Spleen (tissue), 11 donors: ENCODE data around the gene PACS2. TPM values are rescaled to one million over a fixed set of nuclear protein-coding genes. Genes with fewer than 3 reads are reported as not detected.
"Not testable (repeated sequence)": the region's sequence is repeated elsewhere in the genome, so short reads cannot be mapped to it uniquely, and the experiment has no call there.

ENCODE experiments used
- DNase-seq: peaks from one replicate; pipeline ENCODE4 v3.0.0-alpha.2; 2020
- H3K27ac ChIP-seq, 8 donors: fragments of 200-600 bp; sonication (generic) in 7 of 8; 1 replicate in 4 of 8; 2 replicates in 4 of 8; pipeline versions ENCODE4 v1.5.0 to v1.8.0; 2016 to 2021; ENCODE audit warnings: inconsistent platforms in 4 of 8, mild to moderate bottlenecking in 4 of 8, moderate library complexity in 1 of 8
- H3K27me3 ChIP-seq, 7 donors: fragments of 200-600 bp; sonication (generic) in 6 of 7; replicated peaks in 1 of 7; 1 replicate in 4 of 7; 2 replicates in 3 of 7; pipeline versions ENCODE4 v1.5.0 to v1.8.0; 2016 to 2021; ENCODE audit warnings: inconsistent platforms in 3 of 7, mild to moderate bottlenecking in 1 of 7
- H3K36me3 ChIP-seq, 6 donors: fragments of 200-600 bp; sonication (generic) in 5 of 6; 1 replicate in 4 of 6; 2 replicates in 2 of 6; pipeline versions ENCODE4 v1.5.0 to v1.8.0; 2016 to 2021; ENCODE audit warnings: inconsistent platforms in 2 of 6
- H3K4me1 ChIP-seq, 6 donors: fragments of 200-600 bp; sonication (generic) in 5 of 6; 1 replicate in 3 of 6; 2 replicates in 3 of 6; pipeline versions ENCODE4 v1.5.0 to v1.8.0; 2016 to 2021; ENCODE audit warnings: inconsistent platforms in 3 of 6
- H3K4me3 ChIP-seq, 8 donors: fragments of 200-600 bp; sonication (generic) in 7 of 8; 1 replicate in 4 of 8; 2 replicates in 4 of 8; pipeline versions ENCODE4 v1.5.0 to v1.8.0; 2016 to 2021; ENCODE audit warnings: inconsistent platforms in 4 of 8, mild to moderate bottlenecking in 4 of 8, moderate library complexity in 2 of 8
- H3K9me3 ChIP-seq, 8 donors: fragments of 200-600 bp; sonication (generic) in 7 of 8; 1 replicate in 4 of 8; 2 replicates in 4 of 8; pipeline versions ENCODE4 v1.5.0 to v1.8.0; 2016 to 2021; ENCODE audit warnings: inconsistent platforms in 4 of 8
- POLR2A ChIP-seq, 3 donors: fragments of 450-650 bp; IDR thresholded peaks; one replicate each; pipeline ENCODE4 v1.5.1; 2017; ENCODE audit warnings: antibody characterized with exemption in 3 of 3, mild to moderate bottlenecking in 1 of 3
- POLR2AphosphoS5 ChIP-seq, 3 donors: sonication (generic); formaldehyde crosslinking; IDR thresholded peaks; one replicate each; pipeline ENCODE4 v1.5.1; 2017; ENCODE audit warnings: antibody characterized with exemption in 3 of 3
- WGBS, 5 donors: extraction: QIAGEN DNeasy Blood & Tissue Kit in 3 of 5; methylation state at CpG; one replicate each; pipeline versions ENCODE4 v1.1.5 to v1.1.7; 2013 to 2018; 5-methylcytosine and 5-hydroxymethylcytosine counted together
- intact Hi-C: fragments of 100-400 bp; cut with DNase I; formaldehyde crosslinking; loops from one replicate; pipeline ENCODE4 v1.15.0; 2023; ENCODE audit warnings: low total_unique reads
- polyA plus RNA-seq, 3 donors: library from polyadenylated mRNA; stranded (reverse); fragments of 200-250 nt; gene quantifications; one replicate each; pipeline ENCODE4 v1.2.1, GENCODE V29; 2013
- total RNA-seq, 7 donors: library from RNA; depleted of rRNA in 3 of 7; stranded (reverse); fragments of >200 nt in 3 of 7; fragmentation: NEBNext Ultra II Directional in 4 of 7; extraction: Animal tissue kit (Norgen Biotek cat#: 25700) in 4 of 7; gene quantifications; one replicate each; pipeline versions ENCODE4 v1.1.0 to v1.2.1, GENCODE V29; 2016 to 2021
- TF ChIP-seq, protein P1 (sequence below), 11 experiments: fragments of 200-600 bp in 7 of 11; fragments of 450-650 bp in 4 of 11; sonication (generic) in 4 of 11; IDR thresholded peaks in 8 of 11; conservative IDR thresholded peaks in 3 of 11; 1 replicate in 7 of 11; 2 replicates in 4 of 11; pipeline versions ENCODE4 v1.4.0 to v1.8.0; 2016 to 2021; ENCODE audit warnings: antibody characterized with exemption in 11 of 11, inconsistent platforms in 4 of 11, mild to moderate bottlenecking in 1 of 11
- donor health status: healthy with polysubstance abuse.
- donor health status: DM: no; HTN: no; CAD: no; lungs with moderate emphysema.
- donor health status: DM: no; HTN: no; CAD: no.
- donor health status: Bipolar disorder and iron deficiency.
- donor health status: healthy.
- donor health status: DM: no; HTN: no; CAD: no.
- donor health status: DM: yes; HTN: yes; CAD: no.

The PACS2 gene
- total and polyA plus RNA-seq, 10 donors, result 32.2 to 148 (median 98.7) TPM

DNA sequence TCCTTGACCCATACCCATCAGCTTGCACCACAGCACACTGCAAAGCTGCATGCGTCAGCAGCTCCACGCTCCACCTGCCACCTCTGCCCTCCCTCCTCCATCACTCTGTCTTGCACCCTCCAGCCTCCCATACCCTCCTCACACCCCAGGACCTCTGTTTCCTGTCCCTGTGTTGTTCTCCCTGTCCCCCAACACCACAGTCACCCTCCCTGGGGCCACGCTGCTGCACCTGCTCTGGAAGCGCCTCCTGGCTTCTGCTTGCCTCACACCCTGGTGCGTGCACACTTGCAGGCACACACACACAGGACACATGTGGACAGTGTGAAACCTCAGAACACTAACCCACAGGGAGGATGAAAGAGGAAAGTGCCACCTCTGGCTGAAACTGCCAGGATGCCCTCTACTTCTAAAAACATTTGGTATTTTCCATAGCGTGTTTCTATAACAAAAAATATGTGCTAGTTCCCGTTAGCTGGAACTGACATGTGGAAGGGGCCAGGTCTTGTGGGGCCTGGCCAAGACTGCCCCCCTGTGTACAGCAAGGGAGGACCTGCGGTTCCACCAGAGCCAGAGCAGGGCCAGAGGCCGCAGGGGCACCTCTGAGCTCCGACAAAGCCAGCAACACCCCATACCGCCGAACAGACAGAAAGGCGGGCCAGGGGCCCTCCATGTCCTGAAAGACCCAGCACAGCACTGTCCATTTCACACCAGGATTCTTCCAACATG lies 23.8 kb upstream of the PACS2 start:
- WGBS, 5 donors, result 39 to 48% (median 47%) methylated on average over 13 of the region's 13 CpGs
- H3K36me3 ChIP-seq, result peaks cover 0 to 5% (median 0%) of the 10 kb centered on the region in 6 donors
- peak overlapping the region in 1 of 8 donors; percentile 34 for H3K27ac ChIP-seq
- peak in 2 of 3 donors; percentile 48 for TF ChIP-seq POLR2AphosphoS5 (IDR thresholded peaks at IDR 0.05)
- no peak for TF ChIP-seq POLR2A (IDR thresholded peaks at IDR 0.05)
- TF ChIP-seq, protein P1, sequence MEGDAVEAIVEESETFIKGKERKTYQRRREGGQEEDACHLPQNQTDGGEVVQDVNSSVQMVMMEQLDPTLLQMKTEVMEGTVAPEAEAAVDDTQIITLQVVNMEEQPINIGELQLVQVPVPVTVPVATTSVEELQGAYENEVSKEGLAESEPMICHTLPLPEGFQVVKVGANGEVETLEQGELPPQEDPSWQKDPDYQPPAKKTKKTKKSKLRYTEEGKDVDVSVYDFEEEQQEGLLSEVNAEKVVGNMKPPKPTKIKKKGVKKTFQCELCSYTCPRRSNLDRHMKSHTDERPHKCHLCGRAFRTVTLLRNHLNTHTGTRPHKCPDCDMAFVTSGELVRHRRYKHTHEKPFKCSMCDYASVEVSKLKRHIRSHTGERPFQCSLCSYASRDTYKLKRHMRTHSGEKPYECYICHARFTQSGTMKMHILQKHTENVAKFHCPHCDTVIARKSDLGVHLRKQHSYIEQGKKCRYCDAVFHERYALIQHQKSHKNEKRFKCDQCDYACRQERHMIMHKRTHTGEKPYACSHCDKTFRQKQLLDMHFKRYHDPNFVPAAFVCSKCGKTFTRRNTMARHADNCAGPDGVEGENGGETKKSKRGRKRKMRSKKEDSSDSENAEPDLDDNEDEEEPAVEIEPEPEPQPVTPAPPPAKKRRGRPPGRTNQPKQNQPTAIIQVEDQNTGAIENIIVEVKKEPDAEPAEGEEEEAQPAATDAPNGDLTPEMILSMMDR (IDR thresholded peaks at IDR 0.05 in 8 of 11, conservative IDR thresholded peaks at IDR 0.05 in 3 of 11), result peak in 1 of 11 experiments; percentile 24
- no peak overlapping the region for H3K4me3 ChIP-seq
- peaks cover 25 to 66% (median 50%) of the 10 kb centered on the region in 6 donors for H3K4me1 ChIP-seq
- intact Hi-C loops, result no loop called here
- no peak for DNase-seq
- H3K9me3 ChIP-seq, result no peaks in the 10 kb centered on the region
- no peaks in the 10 kb centered on the region for H3K27me3 ChIP-seq

DNA sequence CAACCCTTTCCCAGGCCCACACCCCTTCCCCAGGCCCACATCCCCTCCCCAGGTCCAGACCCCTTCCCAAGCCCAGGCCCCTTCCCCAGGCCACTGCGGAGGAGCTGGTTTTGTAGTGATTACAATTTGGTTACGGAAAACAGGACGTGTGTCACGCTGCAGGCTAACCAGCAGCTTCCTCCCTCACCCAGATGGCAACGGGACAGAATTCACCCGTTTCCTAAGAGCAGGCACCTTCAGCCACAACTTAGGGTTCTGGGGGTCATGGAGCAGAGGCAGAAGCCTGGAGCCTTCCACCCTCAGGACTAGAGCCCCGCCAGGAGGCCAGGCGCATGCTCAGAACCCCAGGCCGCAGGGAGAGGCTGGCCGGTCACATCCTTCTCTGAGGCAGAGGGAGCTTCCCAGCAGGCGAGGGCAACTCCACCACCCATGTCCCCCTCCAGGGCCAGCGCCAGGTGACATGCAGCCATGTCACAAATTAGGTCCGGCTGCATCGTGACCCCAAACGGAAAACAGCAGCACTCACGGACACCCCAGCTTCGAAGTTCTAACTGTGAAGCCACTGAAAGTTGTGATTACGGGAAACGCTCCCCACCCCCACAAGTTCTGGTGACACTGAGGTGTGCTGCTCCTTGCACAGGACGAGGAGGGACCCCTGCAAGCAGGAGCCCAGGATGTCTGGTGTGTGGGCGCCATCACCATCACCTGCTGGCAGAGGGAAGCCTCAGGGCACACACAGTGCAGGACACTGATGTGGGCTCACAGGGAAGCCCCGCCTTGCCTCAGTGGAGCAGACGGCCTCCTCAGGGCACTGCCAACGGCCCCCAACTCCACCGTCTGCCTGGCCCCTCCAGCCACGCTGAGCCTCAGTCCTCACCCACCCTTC lies 21.5 kb upstream of the PACS2 start:
- Histone ChIP-seq H3K27ac (peak overlapping the region in 3 of 8 donors; percentile 9 to 22 (median 22)), H3K9me3 (no peaks in the 10 kb centered on the region), H3K27me3 (no peaks in the 10 kb centered on the region), H3K4me3 (peak overlapping the region in 1 of 8 donors; percentile 37), H3K36me3 (no peaks in the 10 kb centered on the region), H3K4me1 (peaks cover 25 to 70% (median 52%) of the 10 kb centered on the region in 6 donors)
- TF ChIP-seq POLR2A (IDR thresholded peaks at IDR 0.05) (no peak), POLR2AphosphoS5 (IDR thresholded peaks at IDR 0.05) (peak in 1 of 3 donors; percentile 17)
- TF ChIP-seq, protein P1 (IDR thresholded peaks at IDR 0.05 in 8 of 11, conservative IDR thresholded peaks at IDR 0.05 in 3 of 11), result no peak
- intact Hi-C loops, result no loop called here
- no peak for DNase-seq
- WGBS, 5 donors, result 28 to 50% (median 32%) methylated on average over 15 to 26 of the region's 26 CpGs

DNA sequence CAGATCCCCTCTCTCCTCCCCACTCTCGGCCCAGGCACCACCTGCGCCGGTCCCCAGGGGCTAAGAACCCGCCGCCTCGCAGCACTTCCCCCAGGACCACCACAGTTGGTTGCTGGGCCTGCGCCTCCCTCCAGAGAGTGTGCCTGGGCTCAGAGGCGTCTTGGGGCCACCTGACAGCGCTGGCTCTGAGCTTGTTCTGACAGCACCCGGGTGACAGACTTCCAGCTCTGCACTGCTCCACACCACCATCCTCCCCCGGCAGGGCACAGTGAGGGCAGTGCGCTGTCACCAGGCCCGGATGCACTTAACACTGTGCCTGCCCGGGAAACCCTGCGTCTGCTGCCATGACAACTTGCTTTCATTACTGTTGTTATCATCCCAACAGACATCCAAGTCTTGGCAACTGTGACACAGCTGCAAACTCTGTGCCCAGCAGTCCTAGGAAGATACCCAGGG lies 20.4 kb upstream of the PACS2 start:
- Histone ChIP-seq H3K9me3 (no peaks in the 10 kb centered on the region), H3K36me3 (no peaks in the 10 kb centered on the region), H3K4me1 (peaks cover 27 to 78% (median 61%) of the 10 kb centered on the region in 6 donors), H3K27ac (peak overlapping the region in 4 of 8 donors; percentile 11 to 61 (median 18)), H3K4me3 (peak overlapping the region in 1 of 8 donors; percentile 31), H3K27me3 (no peaks in the 10 kb centered on the region)
- peak; percentile 68 to 76 (median 74) for TF ChIP-seq POLR2AphosphoS5 (IDR thresholded peaks at IDR 0.05)
- TF ChIP-seq, protein P1 (IDR thresholded peaks at IDR 0.05 in 8 of 11, conservative IDR thresholded peaks at IDR 0.05 in 3 of 11), result peak in 1 of 11 experiments; percentile 20
- TF ChIP-seq POLR2A (IDR thresholded peaks at IDR 0.05), result no peak
- intact Hi-C loops, result no loop called here
- DNase-seq, result peak; percentile 83
- WGBS, 5 donors, result 20 to 48% (median 29%) methylated on average over 14 to 15 of the region's 15 CpGs

DNA sequence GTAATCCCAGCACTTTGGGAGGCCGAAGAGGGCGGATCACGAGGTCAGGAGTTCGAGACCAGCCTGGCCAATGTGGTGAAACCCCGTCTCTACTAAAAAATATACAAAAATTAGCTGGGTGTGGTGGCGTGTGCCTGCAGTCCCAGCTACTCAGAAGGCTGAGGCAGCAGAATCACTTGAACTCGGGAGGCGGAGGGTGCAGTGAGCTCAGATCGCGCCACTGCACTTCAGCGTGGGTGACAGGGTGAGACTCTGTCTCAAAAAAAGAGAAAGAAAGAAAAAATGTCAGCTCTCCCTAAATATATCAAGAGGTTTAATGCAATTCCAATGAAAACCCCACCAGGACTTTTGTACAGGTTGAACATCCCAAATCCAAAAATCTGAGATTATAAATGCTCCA lies 17.2 kb upstream of the PACS2 start:
- H3K9me3 ChIP-seq, intact Hi-C loops, DNase-seq, H3K36me3 ChIP-seq, H3K27ac ChIP-seq, H3K27me3 ChIP-seq, H3K4me3 ChIP-seq: not testable (repeated sequence)
- peaks cover 33 to 69% (median 55%) of the 10 kb centered on the region in 6 donors for H3K4me1 ChIP-seq
- 92 to 97% (median 94%) methylated on average over 11 of the region's 11 CpGs for WGBS, 5 donors
